NCI-H69 (cell line): ENCODE data around the gene KRTAP9-7.
A peak's percentile ranks its signal among the peaks of the same experiment; 100 is the strongest.

ENCODE experiments used
- DNase-seq: peaks from one replicate; lab custom pipeline; 2025; lab: John Stamatoyannopoulos, UW

KRTAP9-7 gene

DNA sequence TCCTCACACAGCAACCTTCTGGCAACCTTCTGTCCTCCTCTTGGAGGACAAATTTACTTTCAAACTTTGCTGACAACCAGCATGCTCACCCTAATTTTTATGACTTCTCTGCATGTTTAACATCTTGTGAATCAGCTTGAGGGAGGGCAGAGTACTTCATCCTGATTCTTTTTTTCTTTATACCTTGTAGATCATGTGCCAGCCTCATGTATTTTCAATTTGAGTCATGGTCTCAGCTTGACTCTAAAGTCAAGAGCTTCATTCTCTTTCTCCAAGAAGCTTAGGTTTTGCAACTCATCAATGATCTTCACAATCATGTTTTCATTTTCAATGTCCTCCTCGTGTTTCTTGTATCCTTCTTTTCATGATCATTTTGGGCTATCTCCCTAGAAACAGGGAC, 3.6 kb upstream of the KRTAP9-7 start:
- no peak for DNase-seq

DNA sequence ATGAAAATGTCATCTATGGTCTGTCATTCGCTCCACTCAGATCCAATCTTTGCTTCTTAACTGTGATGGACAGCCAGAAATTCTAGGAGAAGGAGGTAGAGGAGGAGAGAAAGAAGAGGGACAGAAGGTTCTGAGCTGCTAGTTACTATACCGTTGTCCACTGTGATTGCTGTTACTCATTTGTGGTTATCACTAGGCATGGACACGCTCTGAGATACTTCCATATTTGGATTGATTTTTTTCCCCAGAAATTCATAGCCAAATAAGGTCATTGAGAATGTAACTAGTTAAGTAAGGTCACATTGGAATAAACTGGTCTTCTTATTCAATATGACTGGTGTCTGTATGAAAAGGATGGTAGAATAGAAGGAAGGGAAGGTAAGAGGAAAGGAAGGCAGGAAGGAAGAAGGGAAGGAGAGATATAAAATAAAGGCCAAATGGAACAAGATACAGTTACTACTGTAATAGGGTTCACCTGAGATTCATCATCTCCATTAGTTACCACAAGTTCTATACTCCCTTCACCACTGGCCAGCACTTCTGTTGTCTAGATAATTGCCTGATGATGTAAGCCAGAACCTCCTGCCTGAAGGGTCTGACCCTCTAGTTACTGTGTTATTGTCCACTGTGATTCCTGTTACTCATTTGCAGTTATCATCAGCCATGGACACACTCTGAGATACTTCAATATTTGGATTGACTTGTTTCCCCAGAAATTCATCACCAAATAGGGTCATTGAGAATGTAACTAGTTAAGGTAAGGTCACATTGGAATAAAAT, 2.9 kb downstream of the KRTAP9-7 start:
- DNase-seq = no peak

DNA sequence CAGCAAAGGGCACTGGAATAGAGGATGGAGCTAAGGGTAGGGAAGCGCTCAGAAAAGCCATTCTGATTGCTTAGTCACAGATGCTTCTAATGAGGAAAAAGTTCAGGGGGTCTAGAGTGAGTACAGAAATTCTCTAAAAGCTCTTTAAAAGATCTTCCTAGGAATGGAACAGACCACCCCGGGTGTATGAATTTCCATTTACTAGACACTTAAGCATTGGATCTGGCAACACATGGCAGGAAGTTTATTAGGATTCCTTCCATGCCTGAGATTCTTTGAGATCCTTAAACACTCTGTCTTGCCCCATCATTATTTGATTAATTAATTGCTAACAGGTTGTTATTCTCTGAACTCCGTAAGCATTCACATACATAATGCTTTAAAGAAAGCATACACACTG, 8.5 kb downstream of the KRTAP9-7 start:
- DNase-seq = no peak

DNA sequence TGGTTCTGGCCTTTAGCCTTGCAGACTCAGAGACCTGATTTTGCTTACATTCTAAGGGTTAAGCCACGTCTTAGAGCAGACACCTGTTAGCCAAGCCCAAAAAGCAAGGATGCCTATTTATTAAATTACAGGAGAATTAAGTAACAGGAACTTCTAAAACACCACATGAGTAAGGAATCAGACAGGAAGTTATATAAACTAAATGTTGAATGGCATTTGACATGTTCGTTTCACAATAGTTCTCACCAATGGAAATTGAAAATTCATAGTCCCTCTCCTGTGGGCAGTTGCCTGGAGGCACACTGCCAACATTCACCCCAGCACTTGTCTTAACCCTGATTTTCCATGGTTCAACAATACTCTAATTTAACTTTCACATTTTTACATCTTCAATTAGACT, 9.0 kb downstream of the KRTAP9-7 start:
- no peak for DNase-seq

DNA sequence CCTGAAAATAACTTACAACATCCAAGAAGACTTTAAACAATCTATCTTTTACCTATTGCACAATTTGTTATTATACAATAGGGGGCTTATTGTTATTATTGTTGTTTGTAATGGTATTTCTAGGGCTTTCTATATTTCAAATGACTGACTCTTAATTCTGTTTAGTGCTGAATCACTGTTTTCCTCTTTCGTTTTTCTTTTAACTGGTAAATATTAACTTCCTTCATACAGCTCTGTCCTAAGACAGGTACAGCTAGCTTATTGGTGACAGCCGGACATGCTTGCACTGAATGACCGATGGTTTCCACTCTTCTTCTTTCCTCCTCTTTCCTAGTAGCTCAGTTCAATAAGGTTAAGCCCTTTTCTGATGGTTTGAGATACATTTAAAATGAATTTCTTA, 11.6 kb downstream of the KRTAP9-7 start:
- DNase-seq = no peak

DNA sequence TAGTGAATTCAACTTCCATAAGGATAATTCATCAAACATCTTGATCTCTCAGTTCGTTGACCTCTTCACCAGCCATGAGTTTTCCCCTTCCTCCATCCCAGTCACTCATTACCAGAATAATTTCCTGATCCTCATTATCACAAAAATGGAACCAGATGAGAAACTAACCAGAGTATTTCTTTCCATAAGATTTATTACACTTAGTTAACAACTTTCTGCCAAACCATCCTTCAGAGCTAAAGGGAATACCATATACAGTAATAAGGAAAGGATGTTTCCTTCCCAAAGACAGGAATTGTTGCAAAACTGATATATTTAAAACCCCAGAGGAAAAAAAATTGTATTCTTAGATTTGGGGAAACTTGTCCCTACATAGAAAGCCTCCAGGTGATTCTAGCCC, 18.5 kb downstream of the KRTAP9-7 start:
- DNase-seq = no peak

DNA sequence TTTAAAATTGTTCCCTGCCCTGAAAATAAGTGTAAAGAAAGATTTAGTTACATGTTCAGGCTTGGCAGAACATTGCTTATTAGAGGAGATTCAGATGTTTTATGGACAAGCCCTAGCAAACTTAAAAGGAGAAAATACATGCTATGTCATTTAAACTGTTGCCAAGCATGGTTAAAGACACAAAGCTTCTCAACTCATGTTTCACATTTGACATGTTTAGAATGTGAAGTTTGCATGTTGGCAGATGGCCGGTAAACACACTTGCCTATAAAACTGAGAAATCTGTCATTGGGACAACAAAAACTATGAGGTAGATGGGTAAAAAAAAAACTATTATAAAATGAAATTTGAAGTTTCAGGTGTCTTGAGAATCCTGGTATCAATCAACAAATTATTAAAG, 21.3 kb downstream of the KRTAP9-7 start:
- DNase-seq = no peak

DNA sequence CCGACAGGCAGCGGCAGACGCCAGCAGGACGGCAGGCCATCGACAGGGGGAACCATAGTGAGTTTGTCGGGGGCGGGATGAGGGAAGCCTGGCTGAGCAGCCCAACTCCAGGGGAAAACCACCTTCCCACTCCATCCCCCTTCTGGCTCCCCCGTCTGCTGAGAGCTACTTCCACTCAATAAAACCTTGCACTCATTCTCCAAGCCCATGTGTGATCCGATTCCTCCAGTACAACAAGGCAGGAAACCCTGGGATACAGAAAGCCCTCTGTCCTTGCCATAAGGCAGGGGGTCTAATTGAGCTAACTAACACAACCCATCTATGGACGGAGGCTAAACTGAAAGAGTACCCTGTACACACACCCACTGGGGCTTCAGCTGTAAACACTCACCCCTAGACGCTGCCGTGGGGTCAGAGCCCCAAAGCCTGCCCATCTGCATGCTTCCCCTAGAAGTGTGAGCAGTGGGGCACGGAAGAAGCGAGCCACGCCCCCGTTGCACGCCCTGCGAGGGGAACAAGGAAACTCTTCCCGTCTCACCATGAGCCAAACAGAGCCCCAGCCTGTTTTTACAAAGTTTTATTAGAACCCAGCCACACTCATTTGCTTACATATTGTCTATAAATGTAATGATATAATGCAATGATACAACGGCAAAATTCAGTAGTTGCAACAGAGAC, 23.1 kb downstream of the KRTAP9-7 start:
- DNase-seq = no peak

DNA sequence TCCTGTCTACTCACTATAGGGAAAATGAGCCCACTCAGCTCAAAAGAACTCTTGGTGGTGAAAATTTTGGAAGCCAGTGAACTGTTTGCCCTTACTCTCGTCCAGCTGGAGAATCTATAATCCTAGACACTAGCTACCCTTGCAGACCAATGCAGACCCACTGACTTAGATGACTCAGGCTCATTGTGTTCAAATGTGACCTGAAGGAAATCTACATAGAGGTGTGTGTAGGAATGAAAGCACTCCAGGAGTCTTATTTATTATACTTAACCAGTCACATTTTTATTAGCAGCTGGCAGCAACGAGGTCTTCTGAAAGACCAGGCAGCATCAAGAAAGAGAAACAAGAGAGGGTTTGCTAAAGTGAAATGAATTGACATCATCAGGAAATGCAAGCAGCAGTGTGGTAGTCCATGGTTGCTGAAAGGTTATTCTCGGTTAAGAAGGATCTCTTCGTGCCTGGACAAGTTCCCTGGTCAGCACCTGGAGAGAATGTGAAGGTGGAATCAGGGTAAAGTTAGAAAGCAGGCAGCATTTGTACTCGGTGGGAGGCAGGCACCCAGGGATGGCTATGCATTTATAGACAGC, 25.8 kb downstream of the KRTAP9-7 start:
- no peak for DNase-seq

DNA sequence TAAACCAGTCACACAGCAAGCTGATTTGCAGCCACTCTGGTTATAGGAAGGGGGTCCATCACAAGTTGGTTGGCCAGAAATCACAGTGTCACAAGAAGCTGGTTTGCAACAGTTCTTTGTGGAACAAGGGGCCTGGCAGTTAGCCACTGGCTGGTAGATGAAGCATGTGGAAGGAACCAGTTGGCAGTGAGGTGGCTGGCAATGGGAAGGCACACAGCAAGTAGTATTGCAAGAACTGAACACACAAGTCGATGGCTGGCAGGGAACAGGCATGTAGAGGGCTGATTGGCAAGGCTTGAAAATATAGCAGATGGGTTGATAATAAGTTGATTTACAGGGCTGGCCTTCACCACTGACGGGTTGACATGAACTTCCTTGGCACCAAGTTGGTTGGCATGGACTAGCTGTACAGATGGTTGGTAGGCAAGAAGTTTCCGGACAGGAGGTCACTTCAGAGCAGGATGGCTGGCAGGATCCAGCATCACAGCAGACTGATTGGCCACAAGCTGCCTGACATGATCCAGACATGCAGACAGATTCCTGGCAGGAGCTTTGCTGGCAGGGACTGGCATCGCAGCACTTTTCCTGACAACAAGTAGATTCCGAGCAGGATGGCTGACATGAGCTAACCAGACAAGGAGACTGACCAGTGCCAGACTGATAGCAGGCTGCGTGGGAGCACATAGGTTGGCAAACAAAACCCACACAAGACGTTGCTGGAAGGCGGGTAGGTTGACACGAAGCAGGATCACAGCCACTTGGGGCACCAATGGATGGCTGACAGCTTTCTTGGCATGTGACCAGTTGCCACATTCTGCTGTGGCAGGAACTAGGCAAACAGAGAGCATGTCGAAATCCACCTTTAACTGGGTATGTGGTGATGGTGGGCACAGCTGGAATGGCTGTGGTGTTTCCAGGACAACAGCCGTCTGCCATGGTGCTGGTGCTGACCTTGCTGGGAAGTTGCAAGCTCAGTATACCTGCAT, 26.7 kb downstream of the KRTAP9-7 start, which contains the start of gene KRTAP29-1:
TSS of gene KRTAP29-1 (minus strand) at position 936 of the 986 bp plus-strand sequence. CDS start at position 936, 0 bp downstream.
- DNase-seq = no peak

DNA sequence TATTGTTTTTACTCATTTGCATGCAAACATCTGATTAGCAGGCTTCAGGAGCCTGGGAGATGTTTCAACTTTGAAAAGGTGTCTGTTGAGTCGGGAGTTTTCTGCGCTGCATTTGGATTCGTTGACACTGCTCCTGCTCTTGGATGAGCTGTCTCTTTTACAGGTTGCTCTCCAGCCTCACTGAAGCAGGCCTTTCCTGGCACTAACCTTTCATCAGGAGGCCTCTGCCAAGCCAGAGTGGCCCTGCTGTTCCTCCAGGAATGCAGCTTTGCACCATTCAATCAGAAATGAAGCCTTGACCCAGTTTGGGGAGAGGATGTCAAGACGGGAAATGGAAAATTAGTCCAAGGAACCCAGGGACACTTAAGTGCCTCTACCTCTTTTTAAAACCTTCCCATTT, 27.5 kb downstream of the KRTAP9-7 start:
- no peak for DNase-seq

DNA sequence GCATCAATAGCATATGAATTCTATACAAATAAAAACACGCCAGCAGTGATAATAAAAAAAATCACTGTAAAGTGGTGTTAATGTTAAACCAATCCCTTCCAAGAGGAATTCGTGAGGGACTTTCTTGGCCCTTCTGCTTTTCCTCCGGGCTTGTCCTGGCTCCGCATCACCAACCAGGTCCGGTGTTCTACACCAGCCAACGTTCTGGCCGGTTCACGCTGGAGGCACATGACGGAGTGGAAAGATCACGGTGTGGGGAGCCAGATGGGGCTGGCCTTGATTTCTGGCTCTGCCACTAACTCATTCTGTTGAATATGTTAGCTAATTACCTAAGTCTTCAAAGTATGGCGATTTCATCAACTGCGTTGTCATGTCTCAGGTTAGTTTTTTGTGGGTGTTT, 28.6 kb downstream of the KRTAP9-7 start:
- DNase-seq = no peak

DNA sequence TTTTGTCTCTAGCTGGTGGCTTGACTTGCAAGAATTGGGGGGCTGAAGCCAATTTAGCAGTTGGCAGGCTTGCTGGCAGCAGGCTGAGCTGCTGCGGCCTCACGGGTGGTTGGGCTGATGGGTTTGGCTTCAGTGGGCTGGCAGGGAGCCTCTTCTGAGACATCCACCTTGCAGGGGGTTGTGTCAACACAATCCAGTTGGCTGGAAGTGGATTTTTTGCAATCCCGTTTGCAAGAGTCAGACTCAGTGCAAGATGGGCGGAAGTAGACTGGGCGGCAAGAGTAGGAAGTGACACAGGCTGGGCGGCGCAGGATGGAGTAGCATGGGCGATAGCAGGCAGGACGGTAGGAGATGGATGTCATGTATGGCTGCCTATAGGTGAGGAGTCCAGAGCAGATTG, 32.1 kb downstream of the KRTAP9-7 start:
- DNase-seq = no peak

DNA sequence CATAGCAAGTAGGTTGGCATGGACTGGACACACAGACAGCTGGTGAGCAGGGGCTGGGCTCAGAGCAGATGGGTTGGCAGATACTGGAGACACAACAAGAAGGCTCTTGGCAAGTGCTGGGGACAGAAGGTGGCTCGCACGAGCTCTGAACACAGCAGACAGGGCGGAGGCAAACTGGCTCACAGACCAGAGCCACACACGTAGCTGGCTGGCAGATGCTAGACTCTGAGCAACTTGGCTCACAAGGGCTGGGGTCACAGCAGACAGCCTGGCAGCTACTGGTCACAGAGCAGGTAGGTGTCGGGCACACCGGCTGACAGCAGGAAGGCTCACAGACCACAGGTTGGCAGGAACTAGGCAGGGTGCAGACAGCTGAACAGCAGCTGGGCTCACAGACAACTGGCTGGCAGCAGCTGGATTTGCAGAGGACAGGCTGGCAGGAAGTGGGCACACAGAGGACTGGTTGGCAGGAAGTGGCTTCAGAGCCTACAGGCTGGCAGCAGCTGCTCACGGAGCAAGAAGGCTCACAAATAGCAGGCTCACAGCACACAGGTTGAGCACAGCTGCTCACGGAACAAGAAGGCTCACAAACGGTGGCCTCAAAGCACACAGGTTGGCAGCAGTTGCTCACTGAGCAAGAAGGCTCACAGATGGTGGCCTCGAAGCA, 32.9 kb downstream of the KRTAP9-7 start:
- peak; percentile 61 for DNase-seq

DNA sequence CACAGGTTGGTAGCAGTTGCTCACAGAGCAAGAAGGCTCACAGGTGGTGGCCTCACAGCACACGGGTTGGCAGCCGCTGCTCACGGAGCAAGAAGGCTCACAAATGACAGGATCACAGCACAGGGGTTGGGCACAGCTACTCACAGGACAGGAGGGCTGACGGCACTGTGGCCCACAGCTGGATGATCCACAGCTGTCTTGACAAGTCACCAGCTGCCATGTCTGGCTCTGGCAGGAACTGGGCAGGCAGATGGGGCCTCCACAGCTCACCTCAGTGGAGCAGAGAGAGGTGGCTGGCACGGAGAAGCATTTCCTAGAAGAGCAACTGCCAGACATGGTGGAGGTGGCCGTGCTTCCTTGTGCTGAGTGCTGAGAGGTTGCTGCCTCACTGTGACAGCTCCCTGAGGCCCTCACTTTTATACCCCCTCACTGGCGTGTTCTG, 33.4 kb downstream of the KRTAP9-7 start, which contains the start of gene KRTAP16-1:
TSS of gene KRTAP16-1 (minus strand) at position 392 of the 442 bp plus-strand sequence. CDS start at position 336, 56 bp downstream.
- DNase-seq = no peak

DNA sequence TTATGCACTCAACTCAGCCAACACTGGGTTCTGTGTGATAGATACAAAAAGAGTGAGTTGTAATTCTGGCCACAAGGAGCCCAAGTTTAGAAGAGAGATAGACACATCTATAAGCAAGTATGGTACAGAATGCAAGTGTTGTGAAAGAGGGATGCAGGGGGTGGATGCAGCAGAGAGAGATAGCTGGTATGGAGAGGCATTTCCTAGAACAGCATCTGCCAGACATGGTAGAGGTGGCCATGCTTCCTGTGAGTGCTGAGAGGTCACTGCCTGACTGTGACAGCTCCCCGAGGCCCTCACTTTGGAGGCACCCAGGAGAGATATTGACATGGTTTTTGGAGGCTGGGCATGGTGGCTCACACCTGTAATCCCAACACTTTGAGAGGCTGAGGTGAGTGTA, 35.6 kb downstream of the KRTAP9-7 start:
- DNase-seq = no peak

DNA sequence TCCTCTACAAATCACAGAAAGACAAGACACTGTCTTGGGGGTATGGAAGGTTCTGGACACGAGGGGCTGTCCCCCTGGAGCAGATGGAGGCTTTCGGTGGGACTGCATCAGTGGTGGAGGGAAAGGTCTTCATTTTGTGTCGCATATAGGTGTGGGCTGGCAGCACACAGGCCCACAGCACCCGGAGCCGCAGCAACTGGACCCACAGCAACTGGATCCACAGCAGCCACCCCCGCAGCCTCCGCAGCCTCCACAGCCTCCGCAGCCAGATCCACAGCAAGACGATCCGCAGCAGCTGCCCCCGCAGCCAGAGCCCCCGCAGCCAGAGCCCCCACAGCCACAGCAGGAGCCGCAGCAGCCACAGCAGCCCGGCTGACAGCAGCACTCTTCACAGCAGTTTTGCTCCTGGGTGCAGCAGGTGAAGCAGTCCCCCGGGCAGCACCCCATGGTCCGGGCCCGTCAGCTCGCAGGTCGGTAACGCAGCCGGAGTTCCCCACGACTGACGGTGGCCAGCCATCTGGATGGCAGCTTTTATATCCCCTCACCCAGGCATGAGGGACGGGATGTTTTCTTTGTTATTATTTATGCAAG, 39.8 kb downstream of the KRTAP9-7 start, which contains the start of gene KRTAP17-1:
TSS of gene KRTAP17-1 (minus strand) at position 507 of the 591 bp plus-strand sequence. CDS start at position 447, 60 bp downstream.
- DNase-seq = no peak

DNA sequence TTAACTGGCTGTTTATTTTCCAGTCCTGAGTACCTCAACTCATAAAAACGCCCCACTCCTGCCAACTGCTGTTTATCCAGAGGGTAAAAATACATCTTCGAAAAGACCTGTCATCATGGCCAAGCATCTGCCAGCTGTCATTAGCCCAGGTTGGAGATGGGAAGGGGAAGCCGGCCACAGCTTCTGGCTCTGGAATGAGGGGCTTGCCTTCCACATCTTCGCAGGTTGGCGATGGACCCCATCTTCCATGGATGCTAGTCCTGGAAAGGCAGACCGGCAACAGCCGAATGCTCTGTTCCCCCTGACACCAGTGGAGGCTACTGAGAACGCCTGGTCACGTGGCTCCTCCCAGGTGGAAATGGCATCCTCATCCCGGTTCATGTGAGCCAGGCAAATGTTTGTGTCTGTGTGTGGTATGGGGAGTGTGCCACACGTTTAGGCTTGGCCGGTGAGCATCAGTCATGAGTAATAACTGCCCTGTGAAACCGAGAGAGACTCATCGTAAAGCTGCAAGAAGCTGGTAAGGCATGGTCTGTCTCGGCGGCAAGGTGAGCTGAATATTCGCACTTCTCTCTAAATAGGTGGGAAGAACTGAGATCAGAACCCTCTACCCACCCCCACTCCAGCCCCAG, 40.4 kb downstream of the KRTAP9-7 start:
- DNase-seq = peak; percentile 40

DNA sequence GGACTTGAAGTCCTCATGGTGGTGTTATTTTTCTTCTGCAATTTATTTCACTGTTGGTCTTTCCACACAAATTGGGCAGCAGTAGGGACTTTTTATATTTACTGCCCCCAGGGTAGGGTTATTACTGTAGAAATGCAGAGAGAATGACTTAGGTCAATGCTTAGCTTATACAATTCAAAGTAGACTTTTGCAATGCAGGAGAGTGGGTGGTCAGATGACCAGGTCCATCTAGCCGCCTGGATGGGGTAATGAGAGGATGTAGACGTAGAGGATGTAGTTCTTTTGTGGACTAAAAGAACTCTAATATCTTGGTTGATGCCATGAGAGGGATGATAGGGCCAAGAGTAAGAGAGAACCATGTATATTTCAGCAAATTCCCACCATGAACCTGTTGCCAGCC, 42.7 kb downstream of the KRTAP9-7 start:
- DNase-seq = no peak
